GM18520 (cell line): Measurements from ENCODE around the gene PICALM.
A peak's percentile ranks its signal among the peaks of the same experiment; 100 is the strongest.

Experiments
- ATAC-seq: cut with Tn5 transposase; IDR thresholded peaks from one replicate; pipeline ENCODE4 v1.9.1; 2021; ENCODE audit not compliant: unreplicated experiment

The PICALM gene

GRCh38 chr11:86050196-86050709, 18.6 kb downstream of the PICALM start:
- no peak for ATAC-seq

- ATAC-seq = peak; percentile 27
These were observed 21.5 kb downstream of the PICALM start for GRCh38 chr11:86047275-86047991.

- ATAC-seq = no peak
These were observed 22.8 kb downstream of the PICALM start for GRCh38 chr11:86046116-86046515.

- no peak for ATAC-seq
These were observed 24.9 kb downstream of the PICALM start for GRCh38 chr11:86043765-86044503.

- peak; percentile 40 for ATAC-seq
These were observed 26.9 kb downstream of the PICALM start for GRCh38 chr11:86041975-86042378.

- no peak for ATAC-seq
These were observed 27.7 kb downstream of the PICALM start for GRCh38 chr11:86040919-86041850.

GRCh38 chr11:86039094-86039493, 29.8 kb downstream of the PICALM start:
- no peak for ATAC-seq

- no peak for ATAC-seq
These were observed 31.1 kb downstream of the PICALM start for GRCh38 chr11:86037743-86038142.

- no peak for ATAC-seq
These were observed 33.0 kb downstream of the PICALM start for GRCh38 chr11:86035920-86036319.

- ATAC-seq = no peak
These were observed 33.7 kb downstream of the PICALM start for GRCh38 chr11:86035164-86035563.

- no peak for ATAC-seq
These were observed 34.2 kb downstream of the PICALM start for GRCh38 chr11:86034710-86035109.

GRCh38 chr11:86021377-86021776, 47.5 kb downstream of the PICALM start:
- peak; percentile 68 for ATAC-seq

GRCh38 chr11:86018249-86018648, 50.6 kb downstream of the PICALM start:
- ATAC-seq = no peak

- no peak for ATAC-seq
These were observed 52.4 kb downstream of the PICALM start for GRCh38 chr11:86016451-86016850.

GRCh38 chr11:86015699-86016098, 53.2 kb downstream of the PICALM start:
- no peak for ATAC-seq

GRCh38 chr11:86014221-86014620, 54.7 kb downstream of the PICALM start:
- ATAC-seq = no peak

GRCh38 chr11:86013713-86014112, 55.2 kb downstream of the PICALM start:
- no peak for ATAC-seq

GRCh38 chr11:86011175-86011574, 57.7 kb downstream of the PICALM start:
- no peak for ATAC-seq

- no peak for ATAC-seq
These were observed 65.2 kb downstream of the PICALM start for GRCh38 chr11:86003654-86004053.

GRCh38 chr11:86002431-86002830, 66.5 kb downstream of the PICALM start:
- no peak for ATAC-seq

- no peak for ATAC-seq
These were observed 77.4 kb downstream of the PICALM start for GRCh38 chr11:85991508-85991907.
